Left lobe of liver (tissue), 2 donors: ENCODE data around the gene ZNF672. TPM values are rescaled to one million over a fixed set of nuclear protein-coding genes. Genes with fewer than 3 reads are reported as not detected.
A peak's percentile ranks its signal among the peaks of the same experiment; 100 is the strongest.
"Not testable (repeated sequence)": the region's sequence is repeated elsewhere in the genome, so short reads cannot be mapped to it uniquely, and the experiment has no call there.

Experiments
- ATAC-seq: fragments of 200-7000 bp; cut with Tn5 transposase; one replicate; pipeline ENCODE4 v1.9.1; 2020; ENCODE audit warnings: mild to moderate bottlenecking, moderate library complexity
- DNase-seq: peaks from one replicate; pipeline ENCODE4 v3.0.0-alpha.2; 2020; ENCODE audit warnings: low spot score
- total RNA-seq: library from RNA; stranded (reverse); gene quantifications from one replicate; pipeline ENCODE4 v1.2.1, GENCODE V29; 2021
- donor health status: DM: no; HTN: no; CAD: no; lungs with moderate emphysema.
- donor health status: DM: no; HTN: yes; CAD: no.

The ZNF672 gene
- total RNA-seq, 1 donor from 2014 or later, result 19.6 TPM

DNA sequence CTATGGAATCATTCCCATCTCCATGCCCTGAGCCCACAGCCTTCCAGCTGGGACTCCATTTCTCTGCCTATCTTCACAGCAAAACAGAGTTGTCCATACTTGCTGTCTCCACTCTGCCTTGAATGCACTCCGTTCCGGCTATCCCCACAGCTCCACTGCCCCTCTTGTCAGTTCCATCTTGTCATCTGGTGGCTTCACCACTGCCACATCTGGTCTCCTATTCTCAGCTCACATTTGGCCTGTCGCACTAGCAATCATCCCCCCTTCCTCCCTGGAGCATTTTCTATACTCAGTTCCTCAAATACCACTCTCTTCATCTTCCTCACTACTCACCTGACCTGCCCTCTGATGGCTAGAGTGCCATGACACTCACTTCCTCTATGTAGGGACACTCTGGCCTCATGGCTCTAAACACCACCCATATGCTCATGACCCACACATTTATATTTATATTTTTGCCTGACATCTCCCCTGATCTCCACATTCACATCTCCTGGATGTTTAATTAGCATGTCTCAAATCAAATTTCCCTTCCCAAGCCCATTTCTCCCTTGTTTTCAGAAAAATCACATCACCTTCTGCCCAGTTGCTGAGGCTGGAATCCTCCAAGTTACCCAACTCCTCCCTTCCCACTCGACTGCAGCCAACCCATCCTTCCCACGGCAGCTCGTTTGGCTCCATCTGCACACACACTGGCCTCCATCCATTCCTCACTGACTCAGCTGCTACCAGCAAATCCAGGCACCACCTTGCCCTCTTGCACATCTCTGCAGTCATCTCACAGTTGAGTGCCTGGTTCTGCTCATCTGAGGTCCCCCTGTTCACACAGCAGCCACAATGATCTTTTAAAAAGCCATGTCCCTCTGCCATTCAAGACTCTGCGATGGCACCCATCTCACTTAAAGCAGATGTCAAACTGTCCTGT lies 14.7 kb downstream of the ZNF672 start:
- ATAC-seq, result no peak
- no peak for DNase-seq

DNA sequence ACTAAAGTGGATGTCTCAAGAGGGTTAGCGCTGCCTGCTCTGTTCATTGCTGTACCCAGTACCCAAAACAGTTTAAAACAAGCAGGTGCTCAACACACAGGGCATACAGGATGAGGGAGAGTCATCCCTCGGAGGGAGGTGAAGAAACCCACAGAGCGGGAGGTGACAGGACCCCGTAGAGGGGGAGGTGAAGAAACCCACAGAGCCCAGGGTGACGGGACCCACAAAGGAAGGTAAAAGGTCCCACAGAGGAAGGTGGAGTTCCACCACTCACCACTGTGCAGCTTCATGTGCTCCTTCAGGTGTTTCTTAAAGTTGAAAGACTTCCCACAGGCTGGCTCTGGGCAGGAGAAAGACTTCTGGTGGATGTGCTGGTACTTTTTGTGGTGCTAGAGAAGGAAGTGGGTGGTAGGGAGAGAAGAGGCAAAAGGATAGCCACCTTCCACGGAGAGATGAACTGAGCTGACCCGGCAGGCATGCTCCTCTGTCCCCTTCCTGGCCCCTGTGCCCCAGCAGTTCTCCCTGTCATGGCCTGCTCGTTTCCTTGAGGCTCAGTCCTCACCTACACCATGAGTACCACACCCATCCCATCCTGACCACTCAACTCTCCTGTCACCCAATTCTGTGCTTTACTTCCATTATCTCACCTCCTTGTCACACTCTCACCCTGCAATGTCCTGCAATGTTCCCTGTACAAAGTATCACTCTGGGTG lies 15.8 kb downstream of the ZNF672 start:
- DNase-seq (no peak), ATAC-seq (no peak)

DNA sequence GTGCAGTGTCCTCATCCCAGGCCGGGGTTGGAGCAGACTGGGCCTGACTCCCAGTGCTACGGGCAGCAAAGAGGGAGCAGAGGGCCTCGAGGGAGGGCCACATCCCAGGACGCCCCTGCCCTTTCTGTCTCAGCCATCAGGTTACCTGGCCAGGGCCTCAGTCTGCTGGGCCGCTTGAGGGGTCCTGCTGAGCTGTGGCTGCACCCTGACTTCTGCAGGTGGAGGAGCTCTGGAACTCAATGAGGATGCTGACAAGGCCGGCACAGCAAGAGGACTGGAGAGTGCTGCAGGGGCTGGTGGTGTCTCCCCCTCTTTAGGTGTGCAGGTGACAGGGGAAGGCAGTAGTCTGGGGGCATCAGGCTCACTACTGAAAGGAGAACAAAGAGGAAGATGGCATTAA lies 17.6 kb downstream of the ZNF672 start:
- DNase-seq (no peak), ATAC-seq (no peak)

DNA sequence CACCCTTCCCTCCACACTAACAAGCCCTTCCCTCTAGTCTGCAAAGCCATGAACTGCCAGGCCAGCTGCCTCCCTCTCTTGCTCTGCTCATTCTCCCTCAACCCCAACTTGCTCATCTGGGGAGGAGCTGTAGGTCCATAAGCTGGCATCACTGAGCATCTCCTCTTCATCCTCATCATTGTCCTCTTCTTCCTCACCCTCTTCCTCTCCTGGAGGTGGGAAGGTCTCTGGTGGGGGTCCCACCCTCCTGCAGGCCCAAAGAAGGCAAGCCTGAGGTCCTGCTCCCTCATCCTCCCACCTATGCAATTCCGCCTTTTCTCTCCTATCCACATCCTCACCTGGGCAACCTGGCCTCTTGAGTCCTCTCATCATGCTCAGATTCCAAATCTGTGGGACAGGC lies 18.2 kb downstream of the ZNF672 start:
- no peak for ATAC-seq
- DNase-seq, result no peak

DNA sequence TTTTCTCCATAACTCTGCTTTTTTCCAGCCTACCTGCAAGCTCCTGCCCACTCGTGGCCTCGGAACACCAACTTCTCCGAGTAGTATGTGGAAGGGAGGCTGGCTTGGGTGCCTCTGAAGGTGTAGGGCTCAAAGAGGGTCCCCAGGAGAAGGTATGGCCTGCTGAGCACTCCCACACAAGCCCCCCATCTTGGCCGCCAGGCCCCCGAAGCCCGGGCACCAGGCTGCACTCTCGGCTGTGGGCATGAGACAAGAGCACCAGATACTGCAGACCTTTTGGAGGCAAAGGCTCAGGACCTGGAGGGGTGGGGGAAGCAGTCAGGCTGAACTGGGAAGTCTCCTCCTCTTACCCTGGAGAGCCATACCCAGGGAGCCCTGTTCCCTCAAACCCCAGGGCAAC lies 19.2 kb downstream of the ZNF672 start:
- DNase-seq, result no peak
- no peak for ATAC-seq

DNA sequence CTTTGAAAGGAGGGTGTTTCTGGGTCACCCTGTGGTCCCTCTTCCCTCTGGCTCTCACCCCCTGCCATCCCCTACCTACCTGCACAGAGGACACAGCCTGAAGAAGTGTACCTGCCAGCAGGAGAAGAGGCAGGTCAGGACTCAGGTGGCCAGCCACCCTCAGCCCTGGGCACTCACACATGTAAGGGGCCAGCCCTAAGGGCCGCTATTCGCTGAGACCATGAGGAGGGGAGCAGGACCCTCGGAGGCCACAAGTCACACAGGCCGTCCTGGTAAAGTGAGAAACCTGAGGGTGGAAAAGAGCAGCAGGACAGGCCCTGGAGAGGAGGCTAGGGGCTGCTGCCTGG lies 19.7 kb downstream of the ZNF672 start:
- DNase-seq, result no peak
- no peak for ATAC-seq

DNA sequence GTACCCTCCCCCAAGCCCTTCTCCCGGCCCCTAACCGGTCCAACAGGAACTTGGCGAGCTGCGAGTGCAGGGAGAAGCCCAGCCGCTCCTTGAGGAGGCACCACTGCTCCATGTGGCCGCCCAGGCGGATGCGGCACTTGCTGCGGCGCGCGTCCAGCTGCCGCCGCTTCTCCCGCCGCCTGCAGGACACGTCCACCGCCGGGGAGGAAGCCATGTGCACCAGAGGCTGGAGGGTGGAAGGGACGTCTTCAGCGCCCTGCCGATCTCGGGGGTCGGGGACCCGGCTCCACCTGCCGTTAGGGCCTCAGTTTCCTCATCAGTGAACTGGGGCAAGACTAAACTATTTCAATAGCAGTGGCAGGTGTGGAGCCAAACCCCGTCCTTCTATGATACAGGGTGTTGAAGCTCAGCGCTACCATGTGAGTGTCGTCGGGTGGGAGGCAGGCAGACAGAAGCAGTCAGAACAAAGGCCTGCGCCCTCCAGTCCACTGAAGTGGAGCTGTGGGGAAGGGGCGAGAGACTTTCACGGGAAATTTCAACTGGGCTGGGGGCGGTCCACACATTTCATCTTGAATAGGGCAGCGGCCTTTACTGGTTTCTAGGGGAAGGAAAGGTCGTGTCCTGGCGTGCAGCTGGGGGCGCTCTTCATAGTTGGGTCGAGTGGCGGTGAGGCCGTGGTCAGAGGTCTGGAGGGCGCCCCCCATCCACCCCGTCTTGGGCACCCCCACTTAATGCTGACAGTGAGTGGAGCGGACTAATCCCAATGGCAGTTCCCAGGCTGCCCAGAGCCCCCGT lies 20.3 kb downstream of the ZNF672 start:
- ATAC-seq, result peak; percentile 60

DNA sequence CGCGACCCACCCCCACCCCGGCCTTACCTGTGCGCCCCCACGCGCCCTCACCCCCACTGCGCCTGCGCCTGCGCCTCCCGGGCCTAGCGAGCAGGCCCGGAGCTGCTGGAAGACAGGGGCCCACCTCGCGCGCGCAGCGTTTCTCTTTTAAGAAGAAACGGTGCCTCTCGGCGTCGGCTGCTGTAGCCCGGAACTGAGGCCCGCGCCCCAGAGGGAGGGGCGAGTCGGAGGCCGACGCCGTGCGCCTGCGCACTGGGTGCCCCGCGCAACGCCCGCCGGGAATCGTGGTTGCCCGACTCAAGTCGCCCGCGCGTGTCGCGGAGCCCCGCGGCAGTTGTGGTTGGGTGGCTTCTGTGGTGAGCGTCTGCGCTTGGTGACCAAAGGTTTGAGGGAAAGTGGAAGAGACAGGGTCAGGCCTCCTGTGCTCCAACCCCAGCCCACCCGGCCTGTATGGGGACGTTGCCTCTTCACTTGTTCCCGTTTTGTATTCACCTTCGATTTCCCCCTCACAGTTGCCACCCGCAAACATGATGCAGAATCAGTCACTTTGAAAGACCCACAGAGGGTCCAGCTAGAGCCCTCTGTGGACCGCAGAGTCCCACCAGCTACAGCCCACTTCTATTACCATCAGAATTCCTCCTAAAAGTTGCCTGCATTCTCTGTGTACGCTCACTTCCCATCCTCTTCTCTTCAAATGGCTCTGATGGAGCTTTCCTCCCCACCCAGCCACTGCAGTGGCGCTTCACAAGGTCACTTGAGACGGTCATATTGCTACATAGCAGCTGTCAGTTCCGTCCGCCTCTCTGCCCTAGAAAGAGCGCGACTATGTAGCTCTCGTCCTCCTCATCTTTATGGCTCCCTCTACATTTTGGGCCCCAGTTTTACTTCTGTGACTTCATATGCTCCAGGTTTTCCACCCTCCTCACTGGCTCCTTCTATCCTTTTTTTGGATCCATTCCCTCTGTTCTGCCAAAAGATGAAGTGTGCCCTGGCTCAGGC lies 21.2 kb downstream of the ZNF672 start, which contains the start of gene ZNF692:
ZNF692 (minus strand) TSS at position 195 of the 999 bp plus-strand sequence. CDS start 776 bp downstream, outside the sequence.
- DNase-seq, result peak; percentile 99
- ATAC-seq, result peak; percentile 92

More for the DNA sequence above, 20.3 kb downstream of the ZNF672 start:
- peak; percentile 63 for DNase-seq

DNA sequence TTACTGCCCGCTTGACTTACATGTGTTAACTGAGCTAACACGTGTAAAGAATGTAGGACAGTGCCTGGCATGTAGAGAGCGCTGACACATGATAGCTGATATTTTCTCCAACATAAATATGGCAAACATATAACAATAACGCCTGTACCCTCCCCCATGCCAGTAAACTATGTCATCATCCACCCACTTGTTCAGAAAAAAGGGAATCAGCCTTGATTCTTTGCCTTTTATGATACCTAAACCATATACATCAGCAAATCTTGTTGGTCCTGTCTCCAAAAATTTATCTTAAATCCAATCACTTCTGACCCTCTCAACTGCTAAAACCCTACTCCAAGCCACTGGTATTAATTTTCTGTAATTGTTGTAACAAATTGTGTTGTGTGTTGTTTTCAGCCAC lies 22.0 kb downstream of the ZNF672 start:
- ATAC-seq (no peak), DNase-seq (no peak)

DNA sequence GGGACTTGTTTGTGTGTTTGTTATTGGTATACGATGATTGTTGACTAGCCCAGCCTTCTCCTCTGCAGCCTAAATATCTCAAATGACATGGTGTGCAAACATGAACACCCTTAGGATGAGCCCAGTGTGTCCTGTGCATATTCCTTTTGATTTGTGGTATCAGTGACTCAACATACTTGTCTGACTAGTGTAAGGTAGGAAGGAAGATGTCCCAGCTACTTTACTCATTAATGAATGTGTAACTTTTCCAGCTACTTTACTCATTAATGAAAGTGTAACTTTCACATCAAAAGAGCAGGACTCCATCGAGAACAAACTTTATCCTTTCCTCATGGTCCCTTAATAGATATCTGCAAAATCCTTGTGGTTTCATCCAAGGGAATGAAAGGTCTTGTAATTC lies 23.6 kb downstream of the ZNF672 start:
- DNase-seq (no peak), ATAC-seq (no peak)

DNA sequence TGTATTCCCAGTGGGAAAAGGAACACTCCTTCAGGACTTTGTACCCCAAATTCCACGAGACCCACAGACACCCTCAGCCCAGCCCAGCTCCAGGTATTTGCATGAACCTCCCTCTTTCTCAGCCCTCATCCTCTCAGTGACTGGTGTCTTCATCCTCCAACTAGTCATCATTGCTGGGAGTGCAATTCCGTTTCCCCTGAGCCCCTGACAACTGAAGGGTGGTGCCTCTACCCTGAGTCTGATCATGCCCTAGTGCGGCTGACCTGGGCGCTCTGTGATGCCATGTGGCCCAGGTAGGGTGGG lies 24.6 kb downstream of the ZNF672 start:
- DNase-seq (no peak), ATAC-seq (no peak)

DNA sequence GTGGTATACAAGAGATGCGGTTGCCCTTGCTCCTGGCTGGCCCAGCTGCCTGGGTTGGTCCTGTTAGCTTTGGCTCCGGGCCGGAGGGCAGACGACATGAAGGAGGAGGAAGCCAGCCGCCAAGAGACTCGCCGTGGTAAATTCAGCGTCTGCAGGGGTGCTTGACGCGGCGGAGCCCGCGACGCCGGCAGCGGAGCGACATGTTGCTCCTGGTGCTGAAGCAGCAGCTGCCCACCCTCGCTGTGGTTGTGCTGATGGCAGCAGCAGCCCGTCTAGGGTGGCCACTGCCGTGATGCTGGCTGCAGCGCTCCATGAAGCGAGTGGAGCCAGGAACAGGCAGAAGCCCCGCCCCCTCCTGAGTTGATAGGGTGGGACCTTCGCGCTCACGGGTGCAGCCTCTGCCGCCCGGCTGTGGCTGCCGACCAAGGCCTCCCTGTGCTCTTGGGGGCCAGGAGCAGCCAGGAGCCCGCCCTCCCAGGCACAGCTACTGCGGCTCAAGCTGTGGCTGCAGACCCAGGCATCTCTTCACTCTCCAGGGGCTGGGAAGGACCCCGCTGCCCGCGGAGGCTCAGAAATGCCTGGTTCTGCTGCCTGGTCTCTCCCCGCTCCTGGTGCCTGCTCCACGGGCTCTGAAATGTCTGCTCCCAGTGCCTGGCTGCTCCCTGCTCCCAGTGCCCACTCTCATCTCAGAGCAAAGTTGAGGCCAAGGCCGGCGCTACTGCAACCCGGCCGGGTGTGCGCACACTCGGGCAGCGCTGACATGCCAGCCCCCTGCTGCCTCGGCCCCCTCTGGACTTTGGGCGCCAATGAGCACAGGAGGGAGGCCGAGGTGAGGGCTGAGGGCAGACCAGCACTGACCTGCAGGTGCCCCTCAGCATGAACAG lies 25.2 kb downstream of the ZNF672 start:
- peak; percentile 81 for DNase-seq
- peak; percentile 69 for ATAC-seq

DNA sequence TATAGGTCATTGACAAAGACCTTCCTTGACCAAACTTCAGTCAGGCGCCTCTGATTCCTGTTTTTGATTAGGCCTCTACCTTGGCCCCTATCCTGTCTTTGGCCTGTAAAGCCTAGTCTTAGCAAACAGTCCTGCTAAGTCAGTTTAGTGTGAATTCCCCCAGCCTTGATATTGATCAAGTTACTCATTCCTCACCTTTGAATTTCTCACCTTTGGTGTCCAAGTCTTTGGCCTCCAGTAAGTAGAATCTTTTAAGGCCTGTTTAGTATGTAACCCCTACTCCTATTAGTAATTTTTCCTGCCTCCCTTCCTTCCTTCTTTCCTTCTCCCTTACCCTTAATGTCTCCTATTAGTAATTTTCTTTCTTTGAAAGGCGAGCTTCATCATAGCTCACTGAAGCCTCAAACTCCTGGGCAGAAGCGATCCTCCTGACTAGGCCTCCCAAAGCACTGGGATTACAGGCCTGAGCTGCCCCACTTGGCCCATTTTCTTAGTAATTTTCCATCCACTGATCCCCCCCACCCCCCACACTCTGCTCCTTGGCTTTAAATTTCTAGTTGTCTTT lies 33.9 kb downstream of the ZNF672 start:
- DNase-seq (no peak), ATAC-seq (no peak)

DNA sequence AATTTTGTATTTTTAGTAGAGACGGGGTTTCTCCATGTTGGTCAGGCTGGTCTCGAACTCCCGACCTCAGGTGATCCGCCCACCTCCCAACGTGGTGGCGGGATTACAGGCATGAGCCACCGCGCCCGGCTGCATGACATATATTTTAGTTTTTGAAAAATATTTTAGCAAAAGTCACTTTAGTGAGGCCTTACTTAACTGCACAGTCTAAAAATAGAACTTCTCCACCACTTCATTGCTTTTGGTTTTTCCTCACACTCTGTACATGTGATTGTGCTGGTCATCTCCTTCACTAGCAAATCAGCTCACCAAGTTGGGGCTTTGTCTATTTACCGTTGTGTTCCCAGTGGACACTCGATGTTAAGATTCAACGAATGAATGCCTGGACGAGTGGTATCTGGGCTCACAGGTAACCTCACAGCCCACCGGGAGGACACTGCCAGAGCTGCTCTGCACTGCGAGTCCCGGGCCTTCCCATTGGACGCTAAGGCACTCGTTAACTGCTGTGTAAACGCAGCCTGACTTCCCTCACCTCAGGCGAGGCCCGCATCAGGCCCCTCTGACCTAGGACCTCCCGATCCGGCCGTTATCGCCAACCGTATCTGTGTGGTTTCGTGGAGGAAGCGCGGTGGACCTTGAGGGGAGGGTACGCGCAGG lies 34.9 kb downstream of the ZNF672 start:
- DNase-seq, result peak; percentile 58
- peak; percentile 70 for ATAC-seq

DNA sequence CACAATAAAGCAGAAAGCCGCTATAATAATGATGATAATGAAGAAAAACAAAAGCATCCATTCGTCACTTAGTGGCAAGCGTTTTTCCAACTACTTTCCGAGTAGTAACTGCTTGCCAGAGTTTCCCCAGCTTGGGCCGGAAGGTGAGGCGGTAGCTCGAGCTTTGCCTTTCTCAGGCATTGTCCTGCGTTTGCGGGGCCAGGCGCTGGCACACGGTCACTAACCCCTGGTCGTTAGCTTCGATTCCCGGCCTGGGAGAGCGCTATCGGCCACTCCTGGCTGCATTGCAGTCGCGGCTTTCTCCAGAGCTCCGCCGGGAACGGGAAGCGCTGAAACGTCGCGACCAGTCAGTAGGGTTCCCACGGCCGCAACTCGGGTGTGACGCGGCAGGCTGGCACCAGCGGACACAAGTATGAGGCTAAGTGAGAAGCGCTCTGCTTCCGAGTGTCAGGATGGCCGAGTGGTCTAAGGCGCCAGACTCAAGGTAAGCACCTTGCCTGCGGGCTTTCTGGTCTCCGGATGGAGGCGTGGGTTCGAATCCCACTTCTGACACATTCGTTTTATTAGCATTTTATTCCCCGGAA lies 35.5 kb downstream of the ZNF672 start:
- DNase-seq (peak; percentile 92), ATAC-seq (peak; percentile 89)

DNA sequence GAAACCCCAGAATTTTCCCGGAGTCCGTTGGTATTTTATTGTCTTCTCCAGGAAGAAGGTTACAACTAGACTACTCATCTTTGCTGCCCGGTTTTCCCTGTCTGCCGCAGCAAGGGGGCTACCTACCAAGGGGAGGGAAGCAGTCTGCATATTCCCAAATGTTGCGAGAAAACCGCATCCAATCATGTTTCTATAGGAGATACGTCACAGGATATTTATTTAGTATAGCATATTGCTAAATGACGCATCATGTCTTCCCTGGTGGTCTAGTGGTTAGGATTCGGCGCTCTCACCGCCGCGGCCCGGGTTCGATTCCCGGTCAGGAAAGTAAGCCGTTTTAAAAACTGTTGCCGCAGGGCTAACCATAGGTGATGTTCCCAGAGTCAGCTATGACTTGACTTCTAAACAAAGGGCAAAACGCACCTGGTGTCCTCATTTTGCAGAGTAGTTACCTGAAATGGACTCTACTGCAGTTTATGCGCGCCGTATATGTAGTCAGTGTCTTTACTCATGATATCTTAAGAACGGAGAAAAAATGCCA lies 36.0 kb downstream of the ZNF672 start:
- peak; percentile 58 for ATAC-seq
- DNase-seq, result peak; percentile 68

DNA sequence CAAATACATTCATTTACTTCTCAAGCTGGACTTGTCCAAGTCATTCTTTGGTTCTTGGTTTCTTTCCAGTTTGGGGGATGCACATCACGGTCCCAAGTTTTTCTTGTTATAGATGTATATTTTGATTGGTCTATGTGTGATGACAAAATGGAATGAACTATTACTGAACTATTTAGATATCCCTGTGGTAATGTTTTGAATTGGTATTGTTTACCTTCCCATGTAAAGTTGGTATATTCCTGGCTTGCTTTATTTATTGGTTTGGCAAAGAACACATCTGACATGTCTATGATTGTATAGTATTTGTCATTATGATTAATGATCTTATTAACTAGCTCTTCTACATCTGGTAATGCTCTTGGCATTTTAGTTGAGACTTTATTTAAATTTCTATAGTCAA lies 43.2 kb downstream of the ZNF672 start:
- ATAC-seq (no peak), DNase-seq (no peak)

DNA sequence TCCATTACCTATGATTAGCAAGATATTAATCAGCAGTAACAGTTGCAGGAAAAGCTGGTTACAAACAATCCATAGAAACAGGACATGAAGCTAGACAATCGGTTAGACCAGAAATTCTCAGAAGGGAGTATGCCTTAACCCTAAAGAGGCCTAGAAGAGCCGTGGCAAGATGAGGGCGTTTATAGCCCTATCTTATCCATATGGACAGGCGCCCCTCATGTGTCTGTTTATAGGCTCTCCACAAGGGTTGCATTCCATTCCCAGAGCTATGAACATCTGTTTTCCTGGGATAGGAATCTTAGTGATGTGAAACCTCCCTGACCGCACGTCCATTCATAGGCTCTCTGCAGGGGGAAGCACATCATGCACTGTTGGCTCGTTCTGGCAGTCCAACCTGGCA lies 44.4 kb downstream of the ZNF672 start:
- not testable (repeated sequence) for ATAC-seq

More for the DNA sequence above, 44.4 kb downstream of the ZNF672 start:
- DNase-seq, result not testable (repeated sequence)
